SK-N-SH (cell line): ENCODE results near the gene PRKN. TPM values are rescaled to one million over a fixed set of nuclear protein-coding genes. Genes with fewer than 3 reads are reported as not detected.
A peak's percentile ranks its signal among the peaks of the same experiment; 100 is the strongest.

Experiments
- CTCF ChIA-PET: fragments of 300-600, 350-600 bp; formaldehyde crosslinking; extraction: SDS; loops from one replicate; lab custom pipeline; 2021; lab: Yijun Ruan, JAX
- POLR2A ChIA-PET: fragments of 350-600 bp; sonication (Branson Sonifier 250); formaldehyde crosslinking; extraction: SDS; loops from one replicate; lab custom pipeline; 2020; ENCODE audit warnings: antibody characterized with exemption, inconsistent platforms; lab: Yijun Ruan, JAX
- DNase-seq: peaks from one replicate; pipeline ENCODE4 v3.0.0; 2012
- H2AFZ ChIP-seq: fragments of 200-600 bp; sonication (generic); 2 replicates; pipeline ENCODE4 v1.8.1; 2016; ENCODE audit warnings: antibody characterized with exemption, mild to moderate bottlenecking, low read depth
- H3F3A ChIP-seq: fragments of 200-600 bp; sonication (generic); replicated peaks from 2 replicates; pipeline ENCODE3; 2016; ENCODE audit warnings: antibody characterized with exemption, mild to moderate bottlenecking; ENCODE audit not compliant: insufficient read depth
- H3K27ac ChIP-seq, 2 experiments: fragments of 200-500 bp in 1 of 2; fragments of 200-600 bp in 1 of 2; sonication (Bioruptor generic) in 1 of 2; sonication (generic), shearing (Covaris generic) in 1 of 2; 2 replicates each; pipeline versions ENCODE4 v1.5.1 to v1.6.1; 2014 to 2016; ENCODE audit warnings: low read depth in 2 of 2, inconsistent platforms in 1 of 2, low read length in 1 of 2, mild to moderate bottlenecking in 1 of 2, mixed read lengths in 1 of 2
- H3K27me3 ChIP-seq: fragments of 200-600 bp; sonication (generic), shearing (Covaris generic); 2 replicates; pipeline ENCODE4 v1.6.1; 2016; ENCODE audit warnings: mixed run types; ENCODE audit not compliant: insufficient read depth
- H3K36me3 ChIP-seq, 2 experiments: fragments of 200-500 bp in 1 of 2; fragments of 200-600 bp in 1 of 2; sonication (Bioruptor generic) in 1 of 2; sonication (generic) in 1 of 2; replicated peaks in 1 of 2; 2 replicates each; pipeline versions ENCODE3 to v1.5.1; 2014 to 2016; ENCODE audit warnings: low read length in 1 of 2, mild to moderate bottlenecking in 1 of 2; ENCODE audit not compliant: insufficient read depth in 2 of 2, control insufficient read depth in 1 of 2
- H3K4me1 ChIP-seq, 2 experiments: fragments of 200-500 bp in 1 of 2; fragments of 200-600 bp in 1 of 2; sonication (Bioruptor generic) in 1 of 2; sonication (generic), shearing (Covaris generic) in 1 of 2; 2 replicates each; pipeline versions ENCODE4 v1.5.1 to v1.6.1; 2014 to 2016; ENCODE audit warnings: low read depth in 1 of 2, low read length in 1 of 2, mixed run types in 1 of 2; ENCODE audit not compliant: insufficient read depth in 2 of 2, control insufficient read depth in 1 of 2
- H3K4me2 ChIP-seq: fragments of 200-600 bp; sonication (generic), shearing (Covaris generic); 2 replicates; pipeline ENCODE4 v1.6.1; 2017; ENCODE audit warnings: mixed run types
- H3K4me3 ChIP-seq, 2 experiments: fragments of 200-500 bp in 1 of 2; fragments of 200-600 bp in 1 of 2; sonication (Bioruptor generic) in 1 of 2; sonication (generic), shearing (Covaris generic) in 1 of 2; 2 replicates each; pipeline versions ENCODE4 v1.5.1 to v1.8.1; 2014 to 2016; ENCODE audit warnings: low read depth in 2 of 2, inconsistent platforms in 1 of 2, low read length in 1 of 2, mild to moderate bottlenecking in 1 of 2, mixed read lengths in 1 of 2, moderate library complexity in 1 of 2
- H3K79me2 ChIP-seq: fragments of 200-600 bp; sonication (generic); 2 replicates; pipeline ENCODE4 v1.8.1; 2017; ENCODE audit warnings: mild to moderate bottlenecking; ENCODE audit not compliant: insufficient read depth
- H3K9ac ChIP-seq: fragments of 200-600 bp; sonication (generic); 2 replicates; pipeline ENCODE4 v1.6.1; 2017; ENCODE audit warnings: mixed run types
- H3K9me2 ChIP-seq: fragments of 200-600 bp; sonication (generic); 2 replicates; pipeline ENCODE4 v1.6.1; 2017; ENCODE audit warnings: mixed run types
- H3K9me3 ChIP-seq: fragments of 200-600 bp; sonication (generic); 2 replicates; pipeline ENCODE4 v1.6.1; 2017; ENCODE audit warnings: mixed run types, mild to moderate bottlenecking, moderate library complexity
- H4K20me1 ChIP-seq: fragments of 200-600 bp; sonication (generic); 2 replicates; pipeline ENCODE4 v1.6.1; 2017; ENCODE audit warnings: mild to moderate bottlenecking, mixed run types; ENCODE audit not compliant: insufficient read depth
- ELF1 ChIP-seq: IDR thresholded peaks from 2 replicates; pipeline ENCODE4 v1.4.0; 2012
- FOSL2 ChIP-seq: IDR thresholded peaks from 2 replicates; pipeline ENCODE4 v1.4.0; 2012; ENCODE audit warnings: low read depth, mild to moderate bottlenecking, moderate library complexity, borderline replicate concordance
- GATA2 ChIP-seq: sonication (generic); formaldehyde crosslinking; IDR thresholded peaks from 2 replicates; pipeline ENCODE4 v1.5.0; 2020; ENCODE audit warnings: mild to moderate bottlenecking, missing genetic modification reagents
- IRF3 ChIP-seq: fragments of 150-350 bp; IDR thresholded peaks from 2 replicates; pipeline ENCODE4 v1.6.1; 2016; ENCODE audit warnings: mild to moderate bottlenecking, low read depth, low read length
- MXI1 ChIP-seq: IDR thresholded peaks from 2 replicates; pipeline ENCODE4 v1.6.1; 2012; ENCODE audit warnings: mild to moderate bottlenecking, low read depth, low read length, improper control_type of control experiment
- NFIC ChIP-seq: IDR thresholded peaks from 2 replicates; pipeline ENCODE4 v1.4.0; 2012; ENCODE audit warnings: borderline replicate concordance
- NRF1 ChIP-seq: IDR thresholded peaks from 2 replicates; pipeline ENCODE4 v1.6.1; 2012; ENCODE audit warnings: low read depth, mild to moderate bottlenecking, low read length
- SMC3 ChIP-seq: IDR thresholded peaks from 2 replicates; pipeline ENCODE4 v1.6.1; 2012; ENCODE audit warnings: low read depth, low read length, improper control_type of control experiment
- TAF1 ChIP-seq: IDR thresholded peaks from 2 replicates; pipeline ENCODE4 v1.6.1; 2012; ENCODE audit warnings: low read depth, mild to moderate bottlenecking, low read length, moderate library complexity, borderline replicate concordance
- TEAD4 ChIP-seq: IDR thresholded peaks from 2 replicates; pipeline ENCODE4 v1.4.0; 2012; ENCODE audit warnings: mild to moderate bottlenecking, borderline replicate concordance; ENCODE audit not compliant: insufficient read depth
- YY1 ChIP-seq: IDR thresholded peaks from 2 replicates; pipeline ENCODE4 v1.4.0; 2012; ENCODE audit warnings: low read depth, mild to moderate bottlenecking
- WGBS: methylation state at CpG from one replicate; pipeline ENCODE4 v1.1.6; 2017; ENCODE audit warnings: low lambda C conversion rate; 5-methylcytosine and 5-hydroxymethylcytosine counted together
- polyA plus RNA-seq, 3 experiments: library from polyadenylated mRNA; depleted of rRNA; stranded (reverse); fragments of >200 nt; gene quantifications; 2 replicates each; pipeline ENCODE4 v1.2.3, GENCODE V29; 2012

The PRKN gene
- polyA plus RNA-seq, 1 of the 3 experiments (the other 2 are of a cell fraction) = 0.76 TPM

GRCh38 chr6:162032620-162033019 is 694.9 kb downstream of the PRKN start (continued):
- TF ChIP-seq NRF1 (no peak), GATA2 (CRISPR knock-in tag) (no peak), NFIC (no peak), TAF1 (no peak)

GRCh38 chr6:162029873-162030576 is 697.5 kb downstream of the PRKN start:
- no peaks in the 10 kb centered on the region for H3F3A ChIP-seq
- CTCF ChIA-PET = interaction anchor here (0.5 kb wide), 1 partner anchor 610 kb away, joined by 3 read pairs; no protein-coding TSS in a partner anchor
- DNase-seq = peak; percentile 19

DNA sequence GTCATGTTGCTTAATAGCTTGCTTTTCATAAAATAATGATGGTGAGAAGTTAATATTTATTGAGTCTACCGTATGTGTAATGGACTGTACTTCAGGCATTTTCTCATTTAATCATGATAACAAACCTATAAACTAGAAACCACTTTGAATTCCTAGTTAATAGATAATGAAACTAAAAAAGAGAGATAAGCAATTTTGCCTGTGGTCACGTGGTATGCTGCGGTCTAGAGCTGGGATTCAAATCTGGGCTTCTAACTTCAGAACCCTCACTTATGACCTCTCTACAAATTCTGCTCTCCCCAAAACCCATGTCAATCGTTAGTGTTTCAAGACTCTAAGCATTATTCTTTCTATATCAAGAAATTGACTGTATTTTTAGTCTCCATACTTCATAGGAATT is 700.7 kb downstream of the PRKN start:
- H3K9me3 ChIP-seq = no peaks in the 10 kb centered on the region
- H3F3A ChIP-seq = no peaks in the 10 kb centered on the region
- no peak overlapping the region for H2AFZ ChIP-seq
- no peak for DNase-seq
- H4K20me1 ChIP-seq = no peaks in the 10 kb centered on the region
- no peaks in the 10 kb centered on the region for H3K36me3 ChIP-seq
- no peak overlapping the region for H3K4me2 ChIP-seq
- WGBS = 40% methylated on average over 4 of the region's 4 CpGs
- POLR2A ChIA-PET = no interaction called here
- TF ChIP-seq GATA2 (CRISPR knock-in tag) (no peak), SMC3 (no peak), TEAD4 (no peak), FOSL2 (no peak), NFIC (no peak), IRF3 (no peak), MXI1 (no peak)
- TF ChIP-seq, all 33 proteins: peak for 0
- no peaks in the 10 kb centered on the region for H3K79me2 ChIP-seq
- peaks cover 0 to 5% of the 10 kb centered on the region in 2 experiments; a peak in 1 of 4 replicates for H3K4me1 ChIP-seq
- CTCF ChIA-PET = no interaction called here
- no peaks in the 10 kb centered on the region for H3K27me3 ChIP-seq
- no peak overlapping the region for H3K27ac ChIP-seq
- H3K4me3 ChIP-seq = no peak overlapping the region
- no peaks in the 10 kb centered on the region for H3K9me2 ChIP-seq
- no peak overlapping the region for H3K9ac ChIP-seq

More at GRCh38 chr6:162029873-162030576, 697.5 kb downstream of the PRKN start:
- no peak for TF ChIP-seq ELF1
- no peak for TF ChIP-seq YY1
- no peak for TF ChIP-seq NFIC
- TF ChIP-seq GATA2 (CRISPR knock-in tag) = peak; percentile 29
- TF ChIP-seq, all 33 proteins: peak for 1
- Histone ChIP-seq H3K9ac (no peak overlapping the region), H2AFZ (no peak overlapping the region), H3K4me1 (peaks cover 0 to 5% of the 10 kb centered on the region in 2 experiments; a peak in 1 of 4 replicates), H3K4me3 (no peak overlapping the region), H3K79me2 (no peaks in the 10 kb centered on the region), H3K9me2 (no peaks in the 10 kb centered on the region), H3K9me3 (no peaks in the 10 kb centered on the region), H3K4me2 (no peak overlapping the region), H3K36me3 (no peaks in the 10 kb centered on the region), H3K27me3 (no peaks in the 10 kb centered on the region), H3K27ac (no peak overlapping the region), H4K20me1 (no peaks in the 10 kb centered on the region)
- WGBS = 33% methylated on average over 7 of the region's 7 CpGs
- POLR2A ChIA-PET = no interaction called here
